HG02840 (cell line): ENCODE data around the gene JPT2.

ENCODE experiments used
- ATAC-seq: cut with Tn5 transposase; IDR thresholded peaks from one replicate; pipeline ENCODE4 v1.9.1; 2021; ENCODE audit warnings: mild to moderate bottlenecking, moderate library complexity, moderate number of reproducible peaks; ENCODE audit not compliant: unreplicated experiment, low FRiP score

The JPT2 gene

GRCh38 chr16:1673424-1674151, 4.5 kb upstream of the JPT2 start:
- no peak for ATAC-seq

GRCh38 chr16:1674306-1674705, 3.8 kb upstream of the JPT2 start:
- ATAC-seq = no peak

GRCh38 chr16:1674751-1675664, 3.1 kb upstream of the JPT2 start:
- no peak for ATAC-seq

GRCh38 chr16:1676661-1677060, 1.4 kb upstream of the JPT2 start:
- ATAC-seq = no peak

GRCh38 chr16:1677339-1677738, 740 bp upstream of the JPT2 start:
- ATAC-seq = no peak

GRCh38 chr16:1678500-1679098, 520 bp downstream of the JPT2 start:
- peak; percentile 23 for ATAC-seq

- no peak for ATAC-seq
Observed at GRCh38 chr16:1680361-1680760, 2.3 kb downstream of the JPT2 start.

- no peak for ATAC-seq
Observed at GRCh38 chr16:1681032-1681431, 3.0 kb downstream of the JPT2 start.

- ATAC-seq = no peak
Observed at GRCh38 chr16:1687427-1688316, 9.6 kb downstream of the JPT2 start.

GRCh38 chr16:1688807-1689560, 10.9 kb downstream of the JPT2 start:
- no peak for ATAC-seq

- ATAC-seq = no peak
Observed at GRCh38 chr16:1689853-1690252, 11.8 kb downstream of the JPT2 start.

- no peak for ATAC-seq
Observed at GRCh38 chr16:1690810-1691209, 12.7 kb downstream of the JPT2 start.

- ATAC-seq = no peak
Observed at GRCh38 chr16:1691276-1691675, 13.2 kb downstream of the JPT2 start.

- ATAC-seq = no peak
Observed at GRCh38 chr16:1691956-1692355, 13.9 kb downstream of the JPT2 start.

- no peak for ATAC-seq
Observed at GRCh38 chr16:1696863-1697262, 18.8 kb downstream of the JPT2 start.

- ATAC-seq = no peak
Observed at GRCh38 chr16:1698680-1699079, 20.6 kb downstream of the JPT2 start.

- ATAC-seq = no peak
Observed at GRCh38 chr16:1700246-1700645, 22.2 kb downstream of the JPT2 start.

GRCh38 chr16:1701216-1701878, 23.3 kb downstream of the JPT2 start:
- no peak for ATAC-seq

GRCh38 chr16:1705324-1705687, 27.2 kb downstream of the JPT2 start:
- ATAC-seq = peak; percentile 4
